ENCODE data around the gene FAM110C.
"Not testable (repeated sequence)": the region's sequence is repeated elsewhere in the genome, so short reads cannot be mapped to it uniquely, and the experiment has no call there.

The FAM110C gene
- total RNA-seq: 0.28 to 4.6 (median 1.5) reads per million in 3 experiments

GRCh38 chr2:46471-47345, at the start of gene FAM110C:
TSS of gene FAM110C (minus strand) at chr2:46505. CDS start at chr2:46385, 120 bp downstream.
- DNase-seq: peak; percentile 17

GRCh38 chr2:92326-92725, 46.0 kb upstream of the FAM110C start:
- DNase-seq: no peak

GRCh38 chr2:90645-91312, 44.5 kb upstream of the FAM110C start:
- no peak for DNase-seq

GRCh38 chr2:85761-86160, 39.5 kb upstream of the FAM110C start:
- no peak for DNase-seq

GRCh38 chr2:84121-84520, 37.8 kb upstream of the FAM110C start:
- DNase-seq: no peak

GRCh38 chr2:80971-81736, 34.8 kb upstream of the FAM110C start:
- no peak for DNase-seq

- no peak for DNase-seq
Measured at GRCh38 chr2:80378-80777, 34.1 kb upstream of the FAM110C start.

GRCh38 chr2:71309-72035, 25.2 kb upstream of the FAM110C start:
- DNase-seq: no peak

- no peak for DNase-seq
Measured at GRCh38 chr2:69366-70344, 23.4 kb upstream of the FAM110C start.

GRCh38 chr2:68637-69036, 22.3 kb upstream of the FAM110C start:
- not testable (repeated sequence) for DNase-seq

- no peak for DNase-seq
Measured at GRCh38 chr2:66853-67252, 20.5 kb upstream of the FAM110C start.

- DNase-seq: no peak
Measured at GRCh38 chr2:65121-65520, 18.8 kb upstream of the FAM110C start.

GRCh38 chr2:55587-56448, 9.5 kb upstream of the FAM110C start:
- DNase-seq: no peak

- DNase-seq: no peak
Measured at GRCh38 chr2:51613-52012, 5.3 kb upstream of the FAM110C start.

- no peak for DNase-seq
Measured at GRCh38 chr2:47737-48136, 1.4 kb upstream of the FAM110C start.

GRCh38 chr2:47346-47725, 1.0 kb upstream of the FAM110C start:
- no peak for DNase-seq

GRCh38 chr2:46131-46470, 204 bp downstream of the FAM110C start:
- DNase-seq: no peak

- DNase-seq: no peak
Measured at GRCh38 chr2:45342-46130, 769 bp downstream of the FAM110C start.

- no peak for DNase-seq
Measured at GRCh38 chr2:44748-45341, 1.5 kb downstream of the FAM110C start.
